ENCODE results near the gene KEAP1.
"Not testable (repeated sequence)": the region's sequence is repeated elsewhere in the genome, so short reads cannot be mapped to it uniquely, and the experiment has no call there.

Gene KEAP1

GRCh38 chr19:10464456-10464855, 38.7 kb downstream of the KEAP1 start:
- no peaks in the 10 kb centered on the region for H3K4me1 Mint-ChIP-seq
- no peak overlapping the region for H3K4me3 Mint-ChIP-seq
- H3K27ac Mint-ChIP-seq: no peak overlapping the region
- TF ChIP-seq CTCF (IDR thresholded peaks at IDR 0.05; ENCODE audit: unreplicated experiment in 3 of 3): no peak
- no peaks in the 10 kb centered on the region for H3K36me3 Mint-ChIP-seq (ENCODE audit: low read depth)
- no peaks in the 10 kb centered on the region for H3K27me3 Mint-ChIP-seq (ENCODE audit: low read depth)
- no peaks in the 10 kb centered on the region for H3K9me3 Mint-ChIP-seq

GRCh38 chr19:10462557-10462956, 40.6 kb downstream of the KEAP1 start:
- Mint-ChIP-seq H3K36me3 (ENCODE audit: low read depth) (no peaks in the 10 kb centered on the region), H3K9me3 (no peaks in the 10 kb centered on the region), H3K4me3 (peak overlapping the region in 2 of 3 experiments; percentile 21 to 63), H3K27ac (no peak overlapping the region), H3K4me1 (no peaks in the 10 kb centered on the region), H3K27me3 (ENCODE audit: low read depth) (no peaks in the 10 kb centered on the region)
- TF ChIP-seq CTCF (IDR thresholded peaks at IDR 0.05; ENCODE audit: unreplicated experiment in 3 of 3): no peak

- peak overlapping the region; percentile 38 to 72 (median 72) for H3K4me3 Mint-ChIP-seq
- H3K27ac Mint-ChIP-seq; H3K36me3 Mint-ChIP-seq (ENCODE audit: low read depth); H3K27me3 Mint-ChIP-seq (ENCODE audit: low read depth); H3K9me3 Mint-ChIP-seq; H3K4me1 Mint-ChIP-seq: not testable (repeated sequence)
These were observed 41.1 kb downstream of the KEAP1 start for GRCh38 chr19:10462042-10462441.

- no peaks in the 10 kb centered on the region for H3K9me3 Mint-ChIP-seq
- no peaks in the 10 kb centered on the region for H3K36me3 Mint-ChIP-seq (ENCODE audit: low read depth)
- no peaks in the 10 kb centered on the region for H3K4me1 Mint-ChIP-seq
- peak overlapping the region; percentile 67 to 72 (median 72) for H3K4me3 Mint-ChIP-seq
- TF ChIP-seq CTCF (IDR thresholded peaks at IDR 0.05; ENCODE audit: unreplicated experiment in 3 of 3): no peak
- H3K27me3 Mint-ChIP-seq (ENCODE audit: low read depth): no peaks in the 10 kb centered on the region
- H3K27ac Mint-ChIP-seq: peak overlapping the region in 1 of 3 experiments; percentile 51
These were observed 41.9 kb downstream of the KEAP1 start for GRCh38 chr19:10461047-10461949.

GRCh38 chr19:10460714-10461046, 42.5 kb downstream of the KEAP1 start:
- Mint-ChIP-seq H3K9me3 (no peaks in the 10 kb centered on the region), H3K4me3 (peak overlapping the region; percentile 35 to 54 (median 46)), H3K36me3 (ENCODE audit: low read depth) (no peaks in the 10 kb centered on the region), H3K4me1 (no peaks in the 10 kb centered on the region), H3K27me3 (ENCODE audit: low read depth) (no peaks in the 10 kb centered on the region), H3K27ac (peak overlapping the region in 1 of 3 experiments; percentile 51)
- no peak for TF ChIP-seq CTCF (IDR thresholded peaks at IDR 0.05; ENCODE audit: unreplicated experiment in 3 of 3)

- H3K36me3 Mint-ChIP-seq (ENCODE audit: low read depth); H3K27ac Mint-ChIP-seq; H3K27me3 Mint-ChIP-seq (ENCODE audit: low read depth); H3K4me3 Mint-ChIP-seq; H3K4me1 Mint-ChIP-seq; H3K9me3 Mint-ChIP-seq: not testable (repeated sequence)
These were observed 44.4 kb downstream of the KEAP1 start for GRCh38 chr19:10458733-10459132.

- TF ChIP-seq CTCF (IDR thresholded peaks at IDR 0.05; ENCODE audit: unreplicated experiment in 3 of 3): no peak
- peaks cover 10% of the 10 kb centered on the region for H3K4me1 Mint-ChIP-seq
- peaks cover 9% of the 10 kb centered on the region for H3K27me3 Mint-ChIP-seq (ENCODE audit: low read depth)
- no peak overlapping the region for H3K4me3 Mint-ChIP-seq
- no peak overlapping the region for H3K27ac Mint-ChIP-seq
- no peaks in the 10 kb centered on the region for H3K9me3 Mint-ChIP-seq
- no peaks in the 10 kb centered on the region for H3K36me3 Mint-ChIP-seq (ENCODE audit: low read depth)
These were observed 48.9 kb downstream of the KEAP1 start for GRCh38 chr19:10454267-10454666.

Data from nephron (organoid).